ENCODE measurements around the gene MGLL. TPM values are rescaled to one million over a fixed set of nuclear protein-coding genes. Genes with fewer than 3 reads are reported as not detected.

Gene MGLL
- total RNA-seq, 2 experiments from 2014 or later, result 19.2 to 21.6 TPM

DNA sequence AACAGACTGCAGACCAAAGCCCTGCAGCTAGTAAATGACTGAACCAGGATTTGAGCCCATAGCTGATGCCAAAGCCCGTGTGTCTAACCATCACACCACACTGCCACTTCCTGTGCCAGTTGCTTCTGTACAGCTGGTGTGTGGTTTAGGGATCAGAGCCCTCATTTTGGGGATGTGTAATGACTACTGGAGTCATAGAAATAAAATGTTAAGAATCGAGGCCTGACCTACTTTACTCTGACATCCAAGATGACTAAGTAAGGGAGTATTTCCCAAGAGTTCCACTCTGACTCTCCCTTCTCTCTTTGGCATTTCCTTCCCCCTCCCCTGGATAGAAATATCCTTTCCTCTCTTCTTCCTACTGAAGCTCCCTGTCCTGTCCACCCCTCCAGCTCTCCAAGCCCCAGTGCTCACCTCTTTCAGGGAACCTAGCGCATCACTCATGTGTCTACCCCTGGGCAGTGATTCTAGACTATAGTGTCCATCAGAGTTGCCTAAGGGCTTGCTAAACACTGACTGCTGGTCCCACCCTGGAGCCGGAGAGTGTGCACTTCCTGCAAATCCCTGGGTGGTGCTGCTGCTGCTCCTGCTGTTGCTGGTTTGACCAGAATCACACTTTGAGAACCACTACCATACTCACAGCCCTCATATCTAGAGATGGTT lies 53.8 kb downstream of the MGLL start:
- ChIA-PET POLR2A (no interaction called here), CTCF (ENCODE audit: unreplicated experiment) (no interaction called here)
- Histone ChIP-seq H3K4me2 (ENCODE audit: low read length) (no peak overlapping the region), H2AFZ (ENCODE audit: low read length) (no peak overlapping the region), H3K27ac (ENCODE audit: low read depth, low read length, poor library complexity, severe bottlenecking) (no peak overlapping the region), H3K9me3 (ENCODE audit: low read length) (no peaks in the 10 kb centered on the region), H3K36me3 (ENCODE audit: insufficient read depth, low read length) (no peaks in the 10 kb centered on the region), H4K20me1 (ENCODE audit: insufficient read depth, low read length) (no peaks in the 10 kb centered on the region), H3K4me1 (ENCODE audit: insufficient read depth, low read length, poor library complexity, severe bottlenecking) (no peaks in the 10 kb centered on the region), H3K4me3 (ENCODE audit: low read depth, low read length, poor library complexity, severe bottlenecking) (no peak overlapping the region), H3K79me2 (ENCODE audit: insufficient read depth, low read depth, low read length) (no peaks in the 10 kb centered on the region), H3K9me2 (ENCODE audit: insufficient read depth, low read length) (no peaks in the 10 kb centered on the region)
- BruUV-seq (replicated peaks), result no TSS peak
- no peak for TF ChIP-seq EZH2phosphoT487 (IDR thresholded peaks at IDR 0.05; ENCODE audit: borderline replicate concordance, low read depth, low read length)
- TF ChIP-seq, protein P1, sequence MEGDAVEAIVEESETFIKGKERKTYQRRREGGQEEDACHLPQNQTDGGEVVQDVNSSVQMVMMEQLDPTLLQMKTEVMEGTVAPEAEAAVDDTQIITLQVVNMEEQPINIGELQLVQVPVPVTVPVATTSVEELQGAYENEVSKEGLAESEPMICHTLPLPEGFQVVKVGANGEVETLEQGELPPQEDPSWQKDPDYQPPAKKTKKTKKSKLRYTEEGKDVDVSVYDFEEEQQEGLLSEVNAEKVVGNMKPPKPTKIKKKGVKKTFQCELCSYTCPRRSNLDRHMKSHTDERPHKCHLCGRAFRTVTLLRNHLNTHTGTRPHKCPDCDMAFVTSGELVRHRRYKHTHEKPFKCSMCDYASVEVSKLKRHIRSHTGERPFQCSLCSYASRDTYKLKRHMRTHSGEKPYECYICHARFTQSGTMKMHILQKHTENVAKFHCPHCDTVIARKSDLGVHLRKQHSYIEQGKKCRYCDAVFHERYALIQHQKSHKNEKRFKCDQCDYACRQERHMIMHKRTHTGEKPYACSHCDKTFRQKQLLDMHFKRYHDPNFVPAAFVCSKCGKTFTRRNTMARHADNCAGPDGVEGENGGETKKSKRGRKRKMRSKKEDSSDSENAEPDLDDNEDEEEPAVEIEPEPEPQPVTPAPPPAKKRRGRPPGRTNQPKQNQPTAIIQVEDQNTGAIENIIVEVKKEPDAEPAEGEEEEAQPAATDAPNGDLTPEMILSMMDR (conservative IDR thresholded peaks at IDR 0.05; ENCODE audit: low read length), result no peak
- no peak for DNase-seq (ENCODE audit: low spot score)
- intact Hi-C loops (cut with micrococcal nuclease; ENCODE audit: unreplicated experiment), result no loop called here

DNA sequence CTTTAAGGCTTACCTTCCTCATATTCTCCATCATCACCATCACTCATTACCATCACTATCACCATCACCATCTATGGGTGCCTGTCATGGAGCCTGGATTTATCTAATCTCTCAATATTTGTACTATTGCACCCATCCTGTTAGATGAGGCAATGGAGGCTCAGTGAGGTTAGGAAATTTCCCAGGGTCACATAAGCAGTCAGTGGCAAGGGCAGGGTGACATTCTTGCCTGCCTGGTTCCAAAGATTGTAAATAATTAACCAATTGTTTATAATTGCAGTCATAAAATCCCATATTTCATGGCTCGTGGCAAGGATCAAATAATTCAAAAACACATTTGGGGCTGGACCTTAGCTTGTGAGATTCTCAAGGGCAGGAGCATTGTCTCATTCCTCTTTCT lies 55.2 kb downstream of the MGLL start:
- DNase-seq (ENCODE audit: low spot score), result no peak
- H3K79me2 ChIP-seq (ENCODE audit: insufficient read depth, low read depth, low read length), result no peaks in the 10 kb centered on the region
- no peaks in the 10 kb centered on the region for H4K20me1 ChIP-seq (ENCODE audit: insufficient read depth, low read length)
- BruUV-seq (replicated peaks), result no TSS peak
- H3K4me2 ChIP-seq (ENCODE audit: low read length), result no peak overlapping the region
- intact Hi-C loops (cut with micrococcal nuclease; ENCODE audit: unreplicated experiment), result no loop called here
- H3K9me3 ChIP-seq (ENCODE audit: low read length), result no peaks in the 10 kb centered on the region
- H3K4me1 ChIP-seq (ENCODE audit: insufficient read depth, low read length, poor library complexity, severe bottlenecking), result peaks cover 10% of the 10 kb centered on the region
- no peak for TF ChIP-seq EZH2phosphoT487 (IDR thresholded peaks at IDR 0.05; ENCODE audit: borderline replicate concordance, low read depth, low read length)
- TF ChIP-seq, protein P1 (conservative IDR thresholded peaks at IDR 0.05; ENCODE audit: low read length), result no peak
- CTCF ChIA-PET (ENCODE audit: unreplicated experiment), result no interaction called here
- H3K9me2 ChIP-seq (ENCODE audit: insufficient read depth, low read length), result no peaks in the 10 kb centered on the region
- no peak overlapping the region for H3K27ac ChIP-seq (ENCODE audit: low read depth, low read length, poor library complexity, severe bottlenecking)
- no peaks in the 10 kb centered on the region for H3K36me3 ChIP-seq (ENCODE audit: insufficient read depth, low read length)
- no peak overlapping the region for H3K4me3 ChIP-seq (ENCODE audit: low read depth, low read length, poor library complexity, severe bottlenecking)
- POLR2A ChIA-PET, result no interaction called here
- no peak overlapping the region for H2AFZ ChIP-seq (ENCODE audit: low read length)

DNA sequence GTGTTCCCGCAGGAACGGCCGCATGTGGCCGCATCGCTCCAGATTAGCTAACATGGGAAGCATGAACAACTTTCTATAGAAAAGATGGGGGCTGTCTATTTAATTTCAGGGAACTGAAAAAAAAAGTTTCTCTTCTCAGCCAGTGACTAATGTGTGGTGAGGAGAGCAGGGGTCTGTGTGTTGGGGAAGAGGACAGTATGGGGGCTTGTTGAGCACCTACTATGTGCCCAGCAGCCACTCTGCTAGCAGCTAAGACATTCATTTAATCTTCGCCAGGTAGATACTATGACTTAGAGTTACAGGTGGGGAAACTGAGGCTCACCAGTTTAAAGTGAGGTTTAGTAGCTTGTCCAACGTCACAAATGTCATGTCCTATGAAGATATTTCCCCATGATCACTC lies 56.6 kb downstream of the MGLL start:
- Histone ChIP-seq H3K4me3 (ENCODE audit: low read depth, low read length, poor library complexity, severe bottlenecking) (no peak overlapping the region), H3K27ac (ENCODE audit: low read depth, low read length, poor library complexity, severe bottlenecking) (no peak overlapping the region), H2AFZ (ENCODE audit: low read length) (no peak overlapping the region), H3K36me3 (ENCODE audit: insufficient read depth, low read length) (no peaks in the 10 kb centered on the region), H4K20me1 (ENCODE audit: insufficient read depth, low read length) (no peaks in the 10 kb centered on the region), H3K79me2 (ENCODE audit: insufficient read depth, low read depth, low read length) (no peaks in the 10 kb centered on the region), H3K4me1 (ENCODE audit: insufficient read depth, low read length, poor library complexity, severe bottlenecking) (peaks cover 15% of the 10 kb centered on the region), H3K4me2 (ENCODE audit: low read length) (no peak overlapping the region), H3K9me3 (ENCODE audit: low read length) (no peaks in the 10 kb centered on the region), H3K9me2 (ENCODE audit: insufficient read depth, low read length) (no peaks in the 10 kb centered on the region)
- ChIA-PET POLR2A (interaction anchor here (0.7 kb wide), 2 partner anchors 12 to 49 kb away, joined by 3 read pairs; no protein-coding TSS in a partner anchor), CTCF (ENCODE audit: unreplicated experiment) (no interaction called here)
- no peak for TF ChIP-seq EZH2phosphoT487 (IDR thresholded peaks at IDR 0.05; ENCODE audit: borderline replicate concordance, low read depth, low read length)
- TF ChIP-seq, protein P1 (conservative IDR thresholded peaks at IDR 0.05; ENCODE audit: low read length), result no peak
- DNase-seq (ENCODE audit: low spot score), result no peak
- no TSS peak for BruUV-seq (replicated peaks)
- intact Hi-C loops (cut with micrococcal nuclease; ENCODE audit: unreplicated experiment), result no loop called here

Measured in OCI-LY7 (cell line).